HG03439 (cell line): ENCODE data around the gene CCDC188.

ENCODE experiments used
- ATAC-seq: cut with Tn5 transposase; IDR thresholded peaks from one replicate; pipeline ENCODE4 v1.9.1; 2021; ENCODE audit warnings: mild to moderate bottlenecking, moderate library complexity; ENCODE audit not compliant: unreplicated experiment

Gene CCDC188

DNA sequence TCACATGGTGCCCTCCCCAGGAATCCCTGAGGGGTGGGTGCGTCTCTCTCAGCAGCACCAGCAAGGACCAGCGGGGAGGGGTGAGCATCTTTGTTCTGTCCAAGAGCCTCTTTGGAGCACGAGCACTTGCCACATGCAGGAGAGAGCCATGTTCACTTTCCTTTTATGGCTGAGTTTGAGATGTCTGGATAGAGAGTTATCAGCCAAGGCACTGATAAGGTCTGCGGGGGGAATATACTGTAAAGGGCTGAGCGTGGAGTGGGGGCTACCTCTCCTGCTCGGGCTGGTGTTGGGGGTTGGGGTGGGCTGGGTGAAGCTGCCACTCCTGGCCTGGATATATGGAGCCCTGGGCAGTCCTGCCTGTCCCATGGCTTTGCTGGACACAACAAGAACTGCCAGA is 34.9 kb upstream of the CCDC188 start:
- ATAC-seq, result no peak

DNA sequence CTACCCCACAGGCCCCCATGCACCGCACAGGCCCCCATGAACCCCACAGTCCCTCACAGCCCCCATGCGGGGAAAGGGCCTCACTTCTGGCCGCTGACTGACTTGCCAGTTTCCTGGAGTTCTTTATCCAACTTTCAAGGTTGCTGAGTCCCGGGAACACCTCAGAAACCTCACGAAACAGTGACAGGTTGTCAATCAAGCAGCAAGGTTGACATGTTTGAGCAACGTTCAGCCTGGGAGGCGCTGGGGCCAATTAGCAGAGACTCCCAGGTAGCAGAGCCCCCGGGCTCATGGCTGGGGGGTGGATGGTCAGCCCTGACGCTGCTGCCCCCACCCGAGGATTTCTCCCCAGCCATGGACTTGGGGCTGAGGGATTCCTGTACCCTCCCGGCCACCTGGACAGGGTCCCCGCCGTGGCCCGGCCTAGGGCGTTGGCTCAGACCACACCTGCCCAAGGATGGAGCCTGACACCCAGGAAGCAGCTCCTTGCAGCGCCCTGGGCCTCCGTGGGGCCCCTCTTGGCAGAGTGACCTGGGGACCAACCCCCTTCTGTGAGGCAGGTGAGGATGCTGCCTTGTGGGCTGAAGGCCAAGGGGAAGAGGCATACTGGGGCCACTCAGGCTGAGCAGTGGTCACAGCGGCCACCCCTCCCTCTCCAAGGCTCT is 33.8 kb upstream of the CCDC188 start:
- no peak for ATAC-seq

DNA sequence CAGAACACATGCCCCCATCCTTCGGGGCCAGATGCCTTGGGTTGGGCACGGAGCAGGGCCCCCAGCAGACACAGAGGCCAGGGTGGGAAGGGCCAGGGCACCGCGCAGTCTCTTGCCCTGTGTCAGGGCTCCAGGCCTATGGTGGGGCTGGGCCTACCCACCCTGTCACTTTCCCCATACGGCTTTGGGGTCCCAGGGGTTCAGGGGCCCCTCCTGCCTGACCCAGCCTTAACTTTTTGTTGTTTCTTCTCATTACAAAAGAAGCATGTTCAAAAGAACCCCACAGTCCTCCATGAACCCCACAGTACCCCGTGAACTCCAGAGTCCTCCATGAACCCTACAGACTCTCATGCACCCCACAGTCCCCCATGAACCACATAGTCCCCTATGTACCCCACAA is 33.0 kb upstream of the CCDC188 start:
- no peak for ATAC-seq

DNA sequence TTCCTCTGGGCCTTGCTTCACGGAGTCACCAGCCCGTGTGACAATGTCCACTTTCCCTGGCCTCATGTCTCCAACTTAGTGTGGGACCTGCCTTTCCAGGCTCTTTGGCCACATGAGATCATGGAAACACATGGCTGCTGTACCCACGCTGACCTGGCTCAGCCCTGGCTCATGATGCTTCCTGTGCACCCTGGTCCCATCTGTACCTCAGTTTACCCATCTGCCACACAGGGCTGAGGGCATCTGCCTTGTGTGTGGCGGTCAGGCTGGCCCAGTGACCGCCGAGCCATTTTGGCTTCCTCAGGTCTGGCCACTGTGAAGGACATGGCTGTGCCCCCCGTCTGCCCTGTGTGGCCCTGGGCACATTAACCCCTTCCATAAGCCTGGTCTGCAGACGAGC is 32.2 kb upstream of the CCDC188 start:
- no peak for ATAC-seq

DNA sequence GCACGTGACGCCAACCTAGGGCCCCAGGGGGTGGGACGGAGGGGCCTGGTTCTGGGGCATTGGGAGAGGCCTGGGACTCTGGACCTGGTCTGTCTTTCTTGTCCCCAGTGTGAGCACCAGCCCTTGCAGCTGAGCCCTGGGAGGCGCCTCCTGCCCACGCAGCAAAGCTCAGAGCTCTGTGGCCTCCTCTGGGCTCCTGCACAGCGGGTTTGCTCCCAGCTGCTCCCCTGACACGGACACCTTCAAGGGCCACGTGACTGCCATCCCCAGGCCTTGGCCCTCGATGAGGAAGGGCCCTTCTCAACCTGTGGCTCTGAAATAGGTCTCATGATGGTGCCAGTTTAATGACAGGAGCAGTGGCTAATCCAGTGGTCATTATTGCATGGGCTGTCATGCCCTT is 31.5 kb upstream of the CCDC188 start:
- ATAC-seq, result no peak

DNA sequence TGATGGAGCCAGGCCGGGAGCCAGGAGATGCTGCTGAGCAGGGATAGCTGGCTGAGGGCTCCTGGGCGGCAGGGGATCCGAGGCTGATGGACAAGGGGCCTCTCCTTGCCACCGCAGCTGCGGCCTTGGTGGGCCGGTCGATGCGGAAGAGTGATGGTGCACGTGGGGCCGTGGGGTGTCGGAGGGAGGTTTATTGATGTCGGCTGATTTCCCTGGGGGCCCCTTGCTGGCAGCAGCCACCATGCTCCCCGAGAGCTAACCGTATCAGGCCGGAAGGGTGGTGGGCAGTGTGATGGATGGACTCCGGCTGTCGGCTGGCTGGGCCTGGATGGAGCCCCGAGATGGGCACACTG is 31.0 kb upstream of the CCDC188 start:
- no peak for ATAC-seq

DNA sequence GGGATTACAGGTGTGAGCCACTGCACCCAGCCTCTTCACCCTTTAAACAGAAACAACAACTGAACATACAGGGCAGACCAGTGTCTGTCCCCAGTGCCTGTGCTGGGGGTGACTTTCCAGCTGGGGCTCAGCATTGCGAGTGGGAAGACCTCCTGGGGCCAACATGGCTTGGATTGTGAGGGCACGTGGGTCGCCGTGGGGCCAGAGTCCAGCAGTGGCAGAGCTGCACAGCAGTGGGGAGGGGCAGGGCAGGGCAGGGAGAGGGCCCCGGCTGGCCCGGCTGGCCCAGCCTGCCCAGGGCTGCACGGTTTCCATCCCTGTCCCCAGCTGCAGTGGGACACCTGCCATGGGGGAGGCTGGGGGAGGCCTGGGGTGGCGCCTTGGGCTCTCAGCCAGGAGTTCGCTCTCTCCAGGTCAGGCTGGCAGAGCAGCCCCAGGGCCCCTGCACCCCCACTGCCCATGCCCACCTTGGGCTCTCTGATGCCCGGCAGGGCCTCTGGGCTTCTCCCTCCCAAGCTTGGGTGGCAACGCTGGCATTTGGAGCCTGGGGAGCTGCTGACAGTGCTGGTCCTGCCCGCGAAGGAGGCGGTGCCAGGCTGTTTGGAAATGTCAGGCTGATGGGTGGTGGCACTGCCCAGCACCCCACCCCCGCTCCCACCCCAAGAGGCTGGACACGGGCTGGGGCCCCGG is 30.5 kb upstream of the CCDC188 start:
- ATAC-seq, result no peak

DNA sequence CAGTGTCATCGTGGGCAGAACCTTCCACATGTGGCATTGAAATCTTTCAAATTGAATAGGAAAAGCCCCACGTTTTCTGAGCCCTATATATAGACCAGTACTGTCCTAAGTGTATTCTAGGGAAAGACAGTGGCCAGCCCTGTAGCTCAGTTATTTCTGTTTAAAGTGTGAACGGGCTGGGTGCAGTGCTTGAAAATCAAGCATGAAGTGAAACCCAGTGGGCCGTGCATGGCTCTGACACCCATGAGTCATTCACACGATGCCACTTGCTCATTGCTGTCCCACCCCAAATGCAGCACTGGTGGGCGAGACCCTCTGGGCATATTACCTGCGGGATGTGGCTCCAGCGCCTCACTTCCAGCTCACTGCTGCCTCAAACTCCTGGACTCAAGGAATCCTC is 29.8 kb upstream of the CCDC188 start:
- ATAC-seq, result no peak

DNA sequence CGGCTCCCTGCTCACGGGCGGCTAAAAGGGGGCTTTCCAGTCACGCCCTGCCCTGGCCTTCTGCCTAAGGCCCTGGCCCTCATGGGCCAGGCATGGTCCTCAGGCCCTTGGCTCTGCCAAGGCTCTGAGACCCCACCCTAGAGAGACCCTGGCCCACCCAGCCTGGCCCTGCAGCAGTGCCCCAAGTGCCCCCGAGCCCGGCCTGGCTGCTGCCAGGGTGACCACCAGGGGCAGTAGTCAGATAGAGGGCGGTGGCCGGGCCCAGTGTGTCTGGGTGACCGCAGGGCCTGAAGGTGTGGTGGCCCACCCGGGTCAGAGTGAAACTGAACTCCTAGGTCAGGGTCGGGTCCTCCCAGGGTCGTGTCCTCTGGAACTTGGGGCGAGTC is 29.4 kb upstream of the CCDC188 start:
- no peak for ATAC-seq

DNA sequence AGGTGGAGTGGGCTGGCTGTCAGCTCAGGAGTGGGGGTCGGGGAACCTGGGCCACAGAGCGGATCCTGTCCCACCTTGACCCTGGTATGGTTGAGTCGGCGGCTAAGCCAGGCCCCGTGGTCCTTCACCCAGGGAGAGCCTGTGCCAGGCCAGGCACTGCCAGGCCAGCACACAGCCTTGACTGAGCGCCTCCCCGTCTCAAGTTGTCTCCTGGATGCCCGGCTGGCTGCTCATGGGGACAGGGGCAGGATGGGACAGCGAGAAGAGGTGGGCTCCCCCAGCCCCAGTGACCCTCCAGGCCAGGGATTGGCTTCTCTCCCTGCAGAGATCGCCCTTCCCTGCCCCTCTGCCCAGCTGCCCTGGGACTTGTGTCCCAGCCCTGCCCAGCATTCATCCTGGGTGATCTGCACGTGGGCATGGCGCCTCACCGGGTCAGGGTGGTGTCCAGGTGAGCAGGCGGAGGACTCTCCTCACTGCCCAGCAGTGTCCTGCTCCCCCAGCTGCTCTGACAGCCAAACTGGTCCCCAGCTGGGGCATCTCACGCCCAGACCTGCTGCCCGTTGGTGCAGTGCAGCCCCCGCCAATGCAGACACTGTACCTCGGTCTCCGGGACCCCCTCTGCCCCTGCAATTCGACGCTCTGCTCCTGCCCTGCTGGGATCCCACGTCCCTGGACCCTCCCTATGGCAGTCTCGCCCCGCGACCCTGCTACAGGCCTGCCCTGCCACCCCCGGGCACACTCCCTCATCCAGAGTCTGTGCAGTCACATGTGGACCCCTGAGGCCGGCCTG is 28.8 kb upstream of the CCDC188 start:
- no peak for ATAC-seq

DNA sequence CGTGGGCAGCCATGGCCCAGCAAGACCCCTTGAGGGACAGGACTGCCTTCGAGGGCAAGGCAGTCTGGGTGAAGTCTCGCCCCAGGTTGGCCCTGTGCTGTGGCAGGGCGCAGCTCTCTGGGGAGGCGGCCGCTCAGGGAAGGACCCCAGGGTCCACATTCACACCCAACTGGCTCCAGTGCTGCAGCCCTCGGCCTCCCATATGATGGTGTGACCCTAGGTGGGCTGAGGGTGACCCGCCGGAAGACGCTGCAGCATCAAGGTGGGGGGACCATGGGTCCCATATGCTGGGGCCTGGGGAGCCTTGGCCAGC is 28.0 kb upstream of the CCDC188 start:
- no peak for ATAC-seq

DNA sequence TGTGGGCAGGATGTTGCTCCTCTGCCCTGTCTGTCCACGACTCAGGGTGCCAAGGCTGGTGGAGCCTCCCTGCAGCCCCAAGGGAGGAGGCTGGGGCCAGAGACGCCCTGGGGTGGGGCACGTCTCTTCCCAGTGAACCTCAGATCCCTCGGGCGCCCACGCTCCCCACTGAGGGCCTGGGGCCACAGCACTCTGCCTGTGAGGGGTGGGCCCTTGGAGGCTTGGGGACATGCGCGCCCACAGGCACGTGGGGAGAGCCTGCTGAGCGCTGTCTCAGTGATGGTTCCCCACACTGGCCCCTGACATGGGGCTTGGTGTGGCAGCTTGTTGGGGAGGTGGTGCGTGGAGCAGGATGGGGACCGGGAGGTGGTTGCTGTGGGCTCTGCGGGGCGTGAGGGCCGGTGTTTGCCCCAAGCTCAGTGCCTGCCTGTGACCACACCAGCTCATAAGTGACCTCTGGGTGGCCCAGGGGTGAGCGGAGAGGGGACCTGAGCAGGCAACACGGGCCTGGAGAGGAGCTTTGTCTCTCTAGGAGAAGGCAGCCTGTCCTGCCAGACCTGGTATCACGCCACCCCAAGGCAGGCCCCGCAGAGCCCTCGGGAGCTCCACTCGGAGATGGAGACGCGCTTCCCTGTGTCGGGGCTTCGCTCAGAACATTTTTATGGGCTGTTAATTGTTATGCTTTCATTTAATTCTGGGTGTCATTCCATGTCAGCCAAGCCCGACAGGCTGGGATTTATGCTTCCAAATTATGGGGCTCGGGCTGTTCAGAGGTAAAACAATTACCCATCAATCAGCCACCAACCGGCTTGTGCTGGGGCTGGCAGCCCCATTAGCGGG is 27.4 kb upstream of the CCDC188 start:
- ATAC-seq, result no peak

DNA sequence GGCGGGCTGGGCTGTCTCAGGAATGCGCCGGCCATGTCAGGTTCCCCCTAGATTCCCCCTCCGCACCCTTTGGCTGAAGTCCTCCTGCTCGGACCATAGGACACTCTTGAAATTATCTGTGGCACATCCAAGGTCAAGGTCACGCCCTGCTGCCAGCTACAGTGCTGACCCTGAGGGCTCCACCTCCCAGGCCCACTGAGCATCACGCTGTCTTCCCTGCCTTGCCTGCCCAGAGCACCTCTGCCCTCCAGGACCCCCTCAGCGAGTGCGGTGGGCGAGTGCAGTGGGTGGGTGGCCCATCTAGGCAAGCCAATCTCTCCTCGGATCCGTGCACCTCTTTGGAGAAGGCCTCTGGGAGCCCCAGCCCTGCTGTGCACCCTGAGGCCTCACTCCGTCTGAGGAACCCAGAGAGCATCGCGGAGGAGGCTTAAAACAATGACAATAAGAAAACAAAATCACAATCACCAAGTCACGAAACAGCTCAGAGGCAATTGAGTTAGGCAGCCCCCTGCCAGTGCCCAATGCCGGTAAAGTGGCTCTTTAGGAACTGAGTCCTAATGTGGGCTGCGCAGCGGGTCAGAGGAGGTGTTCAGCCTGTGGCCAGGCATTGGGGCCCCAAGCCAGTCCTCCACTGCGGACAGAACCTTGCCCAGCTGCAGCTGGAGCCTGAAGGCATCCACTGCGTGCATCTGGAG is 26.5 kb upstream of the CCDC188 start:
- no peak for ATAC-seq

DNA sequence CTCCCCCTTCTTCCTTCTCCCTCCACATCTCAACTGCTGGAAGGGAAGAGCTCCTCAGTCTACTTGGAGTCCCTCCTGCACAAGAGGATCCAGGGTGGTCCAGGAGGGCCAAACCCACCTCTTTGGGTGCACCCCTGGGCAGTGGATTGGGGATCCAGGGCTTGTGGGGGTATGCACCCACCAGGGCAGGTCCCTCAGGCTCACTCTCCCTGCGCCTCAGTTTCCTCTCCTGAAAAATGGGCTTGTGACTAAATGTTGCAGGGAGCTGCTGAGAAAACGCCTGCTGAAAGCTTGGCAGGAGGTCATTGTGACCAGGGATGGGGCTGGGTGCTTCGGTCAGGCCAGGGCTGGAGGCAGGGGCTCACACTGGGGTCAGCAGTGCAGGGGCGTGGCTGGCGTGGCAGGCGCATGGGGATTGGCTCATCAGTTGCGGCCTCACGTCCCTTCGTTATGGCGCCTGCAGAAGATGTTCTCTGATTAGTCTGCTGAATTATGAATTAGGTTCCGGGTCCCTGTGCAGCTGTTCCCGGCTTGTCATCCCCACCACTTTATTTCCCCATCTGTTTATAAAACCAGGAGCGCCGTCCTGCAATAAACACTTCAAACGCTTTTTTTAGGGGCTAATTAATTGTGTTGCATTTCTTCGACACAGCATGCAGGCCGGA is 25.7 kb upstream of the CCDC188 start:
- no peak for ATAC-seq

DNA sequence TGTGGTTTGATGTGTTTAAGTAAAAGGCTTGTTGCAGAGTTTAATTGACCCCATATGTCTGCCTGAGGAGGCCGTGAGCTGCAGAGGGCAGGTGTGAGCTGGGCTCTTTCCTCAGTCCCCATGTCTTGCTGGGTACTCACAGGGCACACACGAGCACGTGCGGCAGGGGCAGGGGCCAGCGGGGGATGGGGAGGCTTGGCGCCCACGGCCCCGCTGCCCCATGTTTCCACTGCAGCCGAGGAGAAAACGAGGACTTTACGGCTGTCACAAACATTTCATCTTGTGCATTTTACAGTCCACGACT is 24.7 kb upstream of the CCDC188 start:
- no peak for ATAC-seq

DNA sequence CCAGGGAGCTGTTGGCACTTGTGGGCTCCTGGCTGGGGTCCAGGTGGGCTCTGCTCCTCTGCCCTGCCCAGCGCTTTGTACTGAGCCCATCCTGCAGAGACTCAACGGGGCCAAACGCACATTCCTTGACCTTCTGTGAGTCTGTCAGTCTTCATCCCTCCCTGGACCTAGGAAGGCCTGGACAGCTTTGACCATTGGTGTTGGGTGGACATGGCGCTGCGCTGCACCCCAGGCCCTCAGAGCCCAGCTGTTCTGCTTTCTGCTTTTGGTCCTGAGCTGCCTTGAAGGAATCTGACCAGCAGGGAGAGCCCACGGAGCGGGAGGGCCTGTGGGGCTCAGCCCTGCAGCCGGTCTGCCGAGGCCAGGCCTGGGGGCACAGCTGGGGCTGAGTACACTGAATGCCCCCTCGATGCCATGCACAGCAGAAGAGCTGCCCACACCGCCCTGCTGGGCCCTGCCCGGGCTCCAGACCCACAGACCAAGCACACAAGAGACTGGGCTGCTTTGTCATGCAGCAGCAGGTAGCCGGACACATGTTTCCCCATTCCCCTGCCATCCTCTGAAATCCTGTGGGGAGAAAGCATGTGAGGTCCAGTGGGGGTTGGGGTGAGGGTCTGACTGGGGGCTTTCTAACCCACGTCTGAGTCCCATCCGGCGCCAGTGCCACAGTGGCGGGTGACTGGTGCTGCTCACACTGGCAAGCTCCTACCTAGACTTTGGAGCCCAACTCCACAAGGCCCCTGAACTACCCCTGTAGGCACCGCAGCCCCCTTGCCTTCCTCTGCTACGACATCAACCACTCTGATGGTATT is 24.1 kb upstream of the CCDC188 start:
- ATAC-seq, result no peak

DNA sequence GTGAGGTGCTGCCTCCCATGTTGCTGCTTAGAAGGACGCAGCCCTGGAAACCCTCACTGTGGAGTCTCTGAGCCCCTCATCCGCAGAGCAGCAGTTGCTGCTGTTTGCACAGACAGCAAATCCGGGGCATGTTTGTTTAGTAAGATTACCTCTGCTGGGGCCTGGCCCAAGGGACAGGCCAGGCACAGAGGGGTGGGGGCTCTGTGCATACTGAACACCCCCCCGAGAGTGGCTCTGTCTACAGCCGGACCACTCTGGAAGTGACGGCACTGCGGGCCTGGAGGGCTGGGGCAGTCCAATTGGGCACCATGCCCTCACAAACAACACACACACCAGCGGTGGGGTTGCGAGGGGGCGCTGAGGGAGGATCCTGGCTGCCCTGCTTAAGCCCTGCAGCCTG is 22.9 kb upstream of the CCDC188 start:
- ATAC-seq, result no peak

DNA sequence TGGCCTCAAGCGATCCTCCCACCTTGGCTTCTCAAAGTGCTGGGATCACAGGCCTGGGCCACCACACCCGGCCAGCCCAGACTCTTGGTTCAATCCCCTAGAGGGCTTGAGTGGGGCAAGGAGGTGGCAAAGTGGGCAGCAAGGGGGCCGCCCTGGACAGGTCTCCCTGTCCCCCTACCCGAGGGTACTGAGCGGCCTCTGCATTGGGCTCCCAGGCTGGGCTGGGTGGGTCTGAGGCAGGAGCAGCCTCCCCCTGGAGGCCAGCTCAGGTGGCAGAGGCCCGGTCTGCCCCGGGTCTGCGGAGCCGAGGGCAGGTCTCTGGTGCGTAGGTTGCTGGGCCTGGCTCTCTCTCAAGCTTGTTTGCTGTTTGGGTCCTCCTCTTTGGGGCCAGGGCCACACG is 22.4 kb upstream of the CCDC188 start:
- no peak for ATAC-seq

DNA sequence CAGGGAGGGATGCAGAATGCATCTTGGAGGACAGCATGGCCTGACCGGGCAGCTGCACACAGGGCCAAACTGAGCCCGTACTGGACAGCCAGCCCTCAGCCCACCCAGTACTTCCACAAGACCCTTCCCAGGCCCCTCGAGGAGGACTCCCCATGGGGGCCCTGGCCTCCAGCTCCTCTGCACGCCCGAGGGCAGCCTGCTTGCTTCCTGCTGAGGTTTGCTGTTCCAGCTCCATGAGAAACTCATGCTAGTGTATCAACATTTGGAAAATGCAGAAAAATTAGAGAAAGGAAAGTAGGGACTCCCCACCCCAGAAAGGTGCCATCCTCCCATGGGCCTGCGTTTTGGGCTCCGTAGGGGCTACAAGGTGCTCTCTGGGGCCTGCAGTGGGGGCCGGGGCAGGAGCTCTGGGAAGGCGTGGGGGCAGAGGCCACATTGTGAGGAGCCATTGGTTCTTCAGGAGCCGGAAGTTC is 21.3 kb upstream of the CCDC188 start:
- ATAC-seq, result no peak
